ENCODE data around the gene APRT. TPM values are rescaled to one million over a fixed set of nuclear protein-coding genes. Genes with fewer than 3 reads are reported as not detected.

The APRT gene
- total and polyA plus RNA-seq, 10 of the 15 experiments (the other 5 are each of a cell fraction or from before 2014, with no cell fraction given): 30.6 to 495 (median 166) TPM

DNA sequence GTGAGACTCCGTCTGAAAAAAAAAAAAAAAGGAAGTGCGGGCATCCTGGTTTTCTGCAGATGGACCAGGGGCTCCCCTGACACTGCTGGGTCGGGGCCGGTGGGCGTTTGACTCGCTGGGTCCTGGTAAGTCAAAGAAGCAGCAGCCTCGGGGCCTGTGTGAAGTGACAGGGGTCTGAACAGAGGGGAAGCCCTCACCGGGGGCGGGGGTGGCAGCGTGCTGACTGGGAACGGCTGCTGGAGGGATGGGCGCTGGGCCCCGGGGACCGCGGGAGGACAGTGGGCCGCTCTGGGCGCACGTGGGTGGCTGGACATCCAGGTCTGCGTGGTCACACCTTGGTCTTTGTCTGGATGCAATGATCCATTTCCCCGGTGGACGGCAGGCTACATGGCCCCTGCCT is 36.8 kb upstream of the APRT start:
- WGBS (ENCODE audit: insufficient coverage, insufficient replicate concordance, low lambda C conversion rate, missing lambda C conversion rate): 82% methylated on average over 14 of the region's 21 CpGs
- intact Hi-C loops (cut with micrococcal nuclease; ENCODE audit: unreplicated experiment): no loop called here
- no TSS peak for BruUV-seq (replicated peaks)
- ChIA-PET CTCF (no interaction called here), SMC1A (ENCODE audit: uncharacterized antibody, unreplicated experiment) (no interaction called here), POLR2A (no interaction called here), RAD21 (ENCODE audit: unreplicated experiment) (no interaction called here)
- no peak overlapping the region for H2AFZ ChIP-seq (ENCODE audit: control insufficient read depth, low read depth, low read length)
- ATAC-seq (no peak), DNase-seq (ENCODE audit: low read depth, low spot score) (no peak), FAIRE-seq (no peak)
- in situ Hi-C loops (cut with MboI): no loop called here
- no peaks in the 10 kb centered on the region for H3K9me3 ChIP-seq (replicated peaks; ENCODE audit: control insufficient read depth, insufficient read depth, low read length)
- no peak overlapping the region for H3K27ac ChIP-seq (ENCODE audit: control insufficient read depth, insufficient read depth)
- H3K4me1 ChIP-seq (ENCODE audit: control insufficient read depth, insufficient read depth, low read length): no peaks in the 10 kb centered on the region
- TF ChIP-seq IRF4 (IDR thresholded peaks at IDR 0.05; ENCODE audit: low read depth, low read length) (no peak), DPF2 (IDR thresholded peaks at IDR 0.05) (no peak), ZNF24 (IDR thresholded peaks at IDR 0.05) (no peak), TAF1 (IDR thresholded peaks at IDR 0.05; ENCODE audit: borderline replicate concordance, low read depth, low read length) (no peak), IKZF1 (conservative IDR thresholded peaks at IDR 0.05) (no peak), BRCA1 (IDR thresholded peaks at IDR 0.05; ENCODE audit: low read depth, low read length) (no peak), CBX3 (IDR thresholded peaks at IDR 0.05; ENCODE audit: borderline replicate concordance, low read depth) (no peak), SUPT20H (IDR thresholded peaks at IDR 0.05; ENCODE audit: borderline replicate concordance, control insufficient read depth, low read depth, low read length) (no peak), ZNF384 (IDR thresholded peaks at IDR 0.05; ENCODE audit: borderline replicate concordance, low read depth, low read length) (no peak), LARP7 (IDR thresholded peaks at IDR 0.05) (no peak), NR2C2 (IDR thresholded peaks at IDR 0.05; ENCODE audit: borderline replicate concordance, control insufficient read depth, insufficient read length, low read depth) (no peak), KAT2A (conservative IDR thresholded peaks at IDR 0.05; ENCODE audit: control insufficient read depth, low read depth, low read length) (no peak), ATF7 (IDR thresholded peaks at IDR 0.05; ENCODE audit: low read depth) (no peak), SREBF1 (IDR thresholded peaks at IDR 0.05; ENCODE audit: low read length) (no peak)
- TF ChIP-seq, protein P1, sequence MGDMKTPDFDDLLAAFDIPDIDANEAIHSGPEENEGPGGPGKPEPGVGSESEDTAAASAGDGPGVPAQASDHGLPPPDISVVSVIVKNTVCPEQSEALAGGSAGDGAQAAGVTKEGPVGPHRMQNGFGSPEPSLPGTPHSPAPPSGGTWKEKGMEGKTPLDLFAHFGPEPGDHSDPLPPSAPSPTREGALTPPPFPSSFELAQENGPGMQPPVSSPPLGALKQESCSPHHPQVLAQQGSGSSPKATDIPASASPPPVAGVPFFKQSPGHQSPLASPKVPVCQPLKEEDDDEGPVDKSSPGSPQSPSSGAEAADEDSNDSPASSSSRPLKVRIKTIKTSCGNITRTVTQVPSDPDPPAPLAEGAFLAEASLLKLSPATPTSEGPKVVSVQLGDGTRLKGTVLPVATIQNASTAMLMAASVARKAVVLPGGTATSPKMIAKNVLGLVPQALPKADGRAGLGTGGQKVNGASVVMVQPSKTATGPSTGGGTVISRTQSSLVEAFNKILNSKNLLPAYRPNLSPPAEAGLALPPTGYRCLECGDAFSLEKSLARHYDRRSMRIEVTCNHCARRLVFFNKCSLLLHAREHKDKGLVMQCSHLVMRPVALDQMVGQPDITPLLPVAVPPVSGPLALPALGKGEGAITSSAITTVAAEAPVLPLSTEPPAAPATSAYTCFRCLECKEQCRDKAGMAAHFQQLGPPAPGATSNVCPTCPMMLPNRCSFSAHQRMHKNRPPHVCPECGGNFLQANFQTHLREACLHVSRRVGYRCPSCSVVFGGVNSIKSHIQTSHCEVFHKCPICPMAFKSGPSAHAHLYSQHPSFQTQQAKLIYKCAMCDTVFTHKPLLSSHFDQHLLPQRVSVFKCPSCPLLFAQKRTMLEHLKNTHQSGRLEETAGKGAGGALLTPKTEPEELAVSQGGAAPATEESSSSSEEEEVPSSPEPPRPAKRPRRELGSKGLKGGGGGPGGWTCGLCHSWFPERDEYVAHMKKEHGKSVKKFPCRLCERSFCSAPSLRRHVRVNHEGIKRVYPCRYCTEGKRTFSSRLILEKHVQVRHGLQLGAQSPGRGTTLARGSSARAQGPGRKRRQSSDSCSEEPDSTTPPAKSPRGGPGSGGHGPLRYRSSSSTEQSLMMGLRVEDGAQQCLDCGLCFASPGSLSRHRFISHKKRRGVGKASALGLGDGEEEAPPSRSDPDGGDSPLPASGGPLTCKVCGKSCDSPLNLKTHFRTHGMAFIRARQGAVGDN (IDR thresholded peaks at IDR 0.05): no peak
- TF ChIP-seq, protein P2, sequence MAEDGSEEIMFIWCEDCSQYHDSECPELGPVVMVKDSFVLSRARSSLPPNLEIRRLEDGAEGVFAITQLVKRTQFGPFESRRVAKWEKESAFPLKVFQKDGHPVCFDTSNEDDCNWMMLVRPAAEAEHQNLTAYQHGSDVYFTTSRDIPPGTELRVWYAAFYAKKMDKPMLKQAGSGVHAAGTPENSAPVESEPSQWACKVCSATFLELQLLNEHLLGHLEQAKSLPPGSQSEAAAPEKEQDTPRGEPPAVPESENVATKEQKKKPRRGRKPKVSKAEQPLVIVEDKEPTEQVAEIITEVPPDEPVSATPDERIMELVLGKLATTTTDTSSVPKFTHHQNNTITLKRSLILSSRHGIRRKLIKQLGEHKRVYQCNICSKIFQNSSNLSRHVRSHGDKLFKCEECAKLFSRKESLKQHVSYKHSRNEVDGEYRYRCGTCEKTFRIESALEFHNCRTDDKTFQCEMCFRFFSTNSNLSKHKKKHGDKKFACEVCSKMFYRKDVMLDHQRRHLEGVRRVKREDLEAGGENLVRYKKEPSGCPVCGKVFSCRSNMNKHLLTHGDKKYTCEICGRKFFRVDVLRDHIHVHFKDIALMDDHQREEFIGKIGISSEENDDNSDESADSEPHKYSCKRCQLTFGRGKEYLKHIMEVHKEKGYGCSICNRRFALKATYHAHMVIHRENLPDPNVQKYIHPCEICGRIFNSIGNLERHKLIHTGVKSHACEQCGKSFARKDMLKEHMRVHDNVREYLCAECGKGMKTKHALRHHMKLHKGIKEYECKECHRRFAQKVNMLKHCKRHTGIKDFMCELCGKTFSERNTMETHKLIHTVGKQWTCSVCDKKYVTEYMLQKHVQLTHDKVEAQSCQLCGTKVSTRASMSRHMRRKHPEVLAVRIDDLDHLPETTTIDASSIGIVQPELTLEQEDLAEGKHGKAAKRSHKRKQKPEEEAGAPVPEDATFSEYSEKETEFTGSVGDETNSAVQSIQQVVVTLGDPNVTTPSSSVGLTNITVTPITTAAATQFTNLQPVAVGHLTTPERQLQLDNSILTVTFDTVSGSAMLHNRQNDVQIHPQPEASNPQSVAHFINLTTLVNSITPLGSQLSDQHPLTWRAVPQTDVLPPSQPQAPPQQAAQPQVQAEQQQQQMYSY (CRISPR knock-in tag; IDR thresholded peaks at IDR 0.05): no peak
- TF ChIP-seq, protein P3, sequence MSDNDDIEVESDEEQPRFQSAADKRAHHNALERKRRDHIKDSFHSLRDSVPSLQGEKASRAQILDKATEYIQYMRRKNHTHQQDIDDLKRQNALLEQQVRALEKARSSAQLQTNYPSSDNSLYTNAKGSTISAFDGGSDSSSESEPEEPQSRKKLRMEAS (IDR thresholded peaks at IDR 0.05; ENCODE audit: low read depth, low read length): no peak
- H3K9ac ChIP-seq (ENCODE audit: control insufficient read depth, insufficient read depth, low read length): no peak overlapping the region
- no peaks in the 10 kb centered on the region for H3K36me3 ChIP-seq (ENCODE audit: control insufficient read depth in 2 of 2, insufficient read depth in 2 of 2, low read length in 1 of 2)
- H3K4me3 ChIP-seq: no peak overlapping the region
- no peaks in the 10 kb centered on the region for H4K20me1 ChIP-seq (ENCODE audit: control insufficient read depth, insufficient read depth)
- H3K79me2 ChIP-seq (ENCODE audit: control insufficient read depth, insufficient read depth, low read length): no peaks in the 10 kb centered on the region
- H3K27me3 ChIP-seq (replicated peaks in 1 of 2; ENCODE audit: control insufficient read depth in 2 of 2, insufficient read depth in 2 of 2, low read length in 1 of 2): no peaks in the 10 kb centered on the region
- H3K4me2 ChIP-seq (ENCODE audit: control insufficient read depth, insufficient read depth): no peak overlapping the region

Data from GM12878 (cell line).